ENCODE measurements around the gene PRKD2. TPM values are rescaled to one million over a fixed set of nuclear protein-coding genes. Genes with fewer than 3 reads are reported as not detected.
"Not testable (repeated sequence)": the region's sequence is repeated elsewhere in the genome, so short reads cannot be mapped to it uniquely, and the experiment has no call there.

The PRKD2 gene
- total RNA-seq, 1 donor from 2014 or later: 39.4 TPM

- no peak for DNase-seq (ENCODE audit: low read depth, low spot score)
Measured at GRCh38 chr19:46634656-46635218, 82.2 kb downstream of the PRKD2 start.

- no peak for DNase-seq (ENCODE audit: low read depth, low spot score)
Measured at GRCh38 chr19:46634045-46634655, 82.8 kb downstream of the PRKD2 start.

GRCh38 chr19:46633130-46633529 is 83.8 kb downstream of the PRKD2 start:
- DNase-seq (ENCODE audit: low read depth, low spot score): no peak

GRCh38 chr19:46631481-46631880 is 85.4 kb downstream of the PRKD2 start:
- no peak for DNase-seq (ENCODE audit: low read depth, low spot score)

- DNase-seq (ENCODE audit: low read depth, low spot score): no peak
Measured at GRCh38 chr19:46630586-46631205, 86.2 kb downstream of the PRKD2 start.

- no peak for DNase-seq (ENCODE audit: low read depth, low spot score)
Measured at GRCh38 chr19:46629546-46630025, 87.3 kb downstream of the PRKD2 start.

- not testable (repeated sequence) for DNase-seq (ENCODE audit: low read depth, low spot score)
Measured at GRCh38 chr19:46628970-46629369, 87.9 kb downstream of the PRKD2 start.

- no peak for DNase-seq (ENCODE audit: low read depth, low spot score)
Measured at GRCh38 chr19:46626446-46626845, 90.5 kb downstream of the PRKD2 start.

GRCh38 chr19:46625731-46626130 is 91.2 kb downstream of the PRKD2 start:
- DNase-seq (ENCODE audit: low read depth, low spot score): no peak

GRCh38 chr19:46624958-46625661 is 91.8 kb downstream of the PRKD2 start, which contains the start of gene PTGIR:
TSS of gene PTGIR (minus strand) at chr19:46625089. CDS start at chr19:46624225, 864 bp downstream.
- no peak for DNase-seq (ENCODE audit: low read depth, low spot score)

Other genes with a start within 250 kb of the PRKD2 start
- gene PNMA8A, start 245.6 kb downstream of the PRKD2 start, total RNA-seq: 0.20 and 1.7 TPM in 2 replicates
- 0.07 and 0.11 TPM in 2 replicates for gene PNMA8B, start 221.2 kb downstream of the PRKD2 start, total RNA-seq
- 175 and 224 TPM in 2 replicates for gene CALM3, start 115.8 kb downstream of the PRKD2 start, total RNA-seq
- gene PTGIR, start 92.0 kb downstream of the PRKD2 start, total RNA-seq: 7.9 and 8.5 TPM in 2 replicates
- not detected in 2 replicates for gene GNG8, start 80.9 kb downstream of the PRKD2 start, total RNA-seq
- 0.66 and 1.3 TPM in 2 replicates for gene DACT3, start 55.9 kb downstream of the PRKD2 start, total RNA-seq
- 15.4 and 21.3 TPM in 2 replicates for gene FKRP, start 28.9 kb upstream of the PRKD2 start, total RNA-seq
- gene STRN4, start 29.3 kb upstream of the PRKD2 start, total RNA-seq: 86.7 and 90.7 TPM in 2 replicates
- gene SLC1A5, start 71.5 kb upstream of the PRKD2 start, total RNA-seq: 54.9 and 105 TPM in 2 replicates
- 149 and 203 TPM in 2 replicates for gene AP2S1, start 133.7 kb upstream of the PRKD2 start, total RNA-seq
- 21.4 and 30.5 TPM in 2 replicates for gene ARHGAP35, start 143.9 kb upstream of the PRKD2 start, total RNA-seq